HL-60 (cell line): ENCODE data around the gene SEC63.
"Not testable (repeated sequence)": the region's sequence is repeated elsewhere in the genome, so short reads cannot be mapped to it uniquely, and the experiment has no call there.

ENCODE experiments used
- DNase-seq, 2 experiments: peaks; one replicate each; pipeline ENCODE4 v3.0.0-alpha.2; 2010 to 2020; ENCODE audit warnings: low read depth in 1 of 2, low spot score in 1 of 2
- H3K27ac ChIP-seq: fragments of 250-450 bp; sonication (Bioruptor Pico); replicated peaks from 2 replicates; pipeline ENCODE4 v1.5.1; 2020; ENCODE audit warnings: mild to moderate bottlenecking, moderate library complexity
- H3K27me3 ChIP-seq: fragments of 250-450 bp; sonication (Bioruptor Pico); 2 replicates; pipeline ENCODE4 v1.5.1; 2021; ENCODE audit warnings: mild to moderate bottlenecking, moderate library complexity; ENCODE audit not compliant: insufficient read depth, poor library complexity, severe bottlenecking
- H3K4me3 ChIP-seq: replicated peaks from 2 replicates; pipeline ENCODE4 v1.5.1; 2011; ENCODE audit warnings: mild to moderate bottlenecking, control low read depth, low read length; ENCODE audit not compliant: insufficient read depth
- CTCF ChIP-seq: IDR thresholded peaks from one replicate; pipeline ENCODE4 v1.5.1; 2011; ENCODE audit warnings: low read length, control low read depth, inconsistent platforms; ENCODE audit not compliant: insufficient read depth
- GABPA ChIP-seq: IDR thresholded peaks from 2 replicates; pipeline ENCODE4 v1.6.1; 2012; ENCODE audit warnings: low read depth
- POLR2AphosphoS5 ChIP-seq: IDR thresholded peaks from 2 replicates; pipeline ENCODE4 v1.6.1; 2012; ENCODE audit warnings: low read depth
- REST ChIP-seq: IDR thresholded peaks from 2 replicates; pipeline ENCODE4 v1.6.1; 2012; ENCODE audit warnings: low read depth; ENCODE audit not compliant: insufficient replicate concordance
- SPI1 ChIP-seq: IDR thresholded peaks from 2 replicates; pipeline ENCODE4 v1.6.1; 2012; ENCODE audit warnings: low read depth, mild to moderate bottlenecking, borderline replicate concordance

The SEC63 gene

GRCh38 chr6:107932580-107932979, 25.4 kb downstream of the SEC63 start:
- H3K27ac ChIP-seq, result no peak overlapping the region
- H3K27me3 ChIP-seq, result no peaks in the 10 kb centered on the region
- no peak overlapping the region for H3K4me3 ChIP-seq
- DNase-seq, result no peak
- no peak for TF ChIP-seq REST
- no peak for TF ChIP-seq GABPA
- no peak for TF ChIP-seq CTCF
- TF ChIP-seq POLR2AphosphoS5, result no peak
- TF ChIP-seq SPI1, result no peak

GRCh38 chr6:107931894-107932293, 26.1 kb downstream of the SEC63 start:
- TF ChIP-seq REST (no peak), CTCF (no peak), GABPA (no peak), POLR2AphosphoS5 (no peak), SPI1 (no peak)
- Histone ChIP-seq H3K4me3 (no peak overlapping the region), H3K27ac (no peak overlapping the region), H3K27me3 (no peaks in the 10 kb centered on the region)
- no peak for DNase-seq

GRCh38 chr6:107928984-107929383, 29.0 kb downstream of the SEC63 start:
- no peak overlapping the region for H3K4me3 ChIP-seq
- DNase-seq, result no peak
- H3K27ac ChIP-seq, result no peak overlapping the region
- no peaks in the 10 kb centered on the region for H3K27me3 ChIP-seq
- no peak for TF ChIP-seq CTCF
- TF ChIP-seq GABPA, result no peak
- no peak for TF ChIP-seq SPI1
- no peak for TF ChIP-seq REST
- no peak for TF ChIP-seq POLR2AphosphoS5

GRCh38 chr6:107926697-107927544, 31.1 kb downstream of the SEC63 start:
- not testable (repeated sequence) for H3K27ac ChIP-seq, H3K4me3 ChIP-seq, DNase-seq, H3K27me3 ChIP-seq
